ENCODE results near the gene CACFD1. TPM values are rescaled to one million over a fixed set of nuclear protein-coding genes. Genes with fewer than 3 reads are reported as not detected.

CACFD1 gene
- total and polyA plus RNA-seq, 2 experiments from 2014 or later, result 5.8 to 18.2 TPM

GRCh38 chr9:133518706-133519449 lies 59.1 kb downstream of the CACFD1 start (continued):
- TF ChIP-seq CTCF (conservative IDR thresholded peaks at IDR 0.05; ENCODE audit: low read depth in 2 of 2) (no peak), EZH2phosphoT487 (IDR thresholded peaks at IDR 0.05; ENCODE audit: unreplicated experiment) (no peak), POLR2AphosphoS5 (IDR thresholded peaks at IDR 0.05; ENCODE audit: low read depth) (no peak), EZH2 (IDR thresholded peaks at IDR 0.05; ENCODE audit: low read depth, unreplicated experiment) (no peak), REST (IDR thresholded peaks at IDR 0.05; ENCODE audit: unreplicated experiment) (no peak), JUNB (IDR thresholded peaks at IDR 0.05; ENCODE audit: unreplicated experiment) (no peak), CREB1 (CRISPR knock-in tag; IDR thresholded peaks at IDR 0.05; ENCODE audit: low read depth) (no peak), ZNF114 (CRISPR knock-in tag; IDR thresholded peaks at IDR 0.05) (no peak), ZNF331 (CRISPR knock-in tag; IDR thresholded peaks at IDR 0.05; ENCODE audit: low read depth) (no peak), STAT1 (IDR thresholded peaks at IDR 0.05; ENCODE audit: unreplicated experiment) (no peak), NANOG (IDR thresholded peaks at IDR 0.05; ENCODE audit: borderline replicate concordance) (no peak)

- Histone ChIP-seq H4K20me1 (replicated peaks; ENCODE audit: insufficient read depth) (no peaks in the 10 kb centered on the region), H3K4me3 (no peak overlapping the region), H2AFZ (no peak overlapping the region), H3K79me2 (replicated peaks; ENCODE audit: insufficient read depth) (no peaks in the 10 kb centered on the region), H3K4me1 (ENCODE audit: insufficient read depth) (no peaks in the 10 kb centered on the region), H3K4me2 (no peak overlapping the region), H3K36me3 (ENCODE audit: insufficient read depth) (no peaks in the 10 kb centered on the region), H3K27ac (ENCODE audit: low read depth) (no peak overlapping the region), H3K9me2 (ENCODE audit: insufficient read depth) (no peaks in the 10 kb centered on the region), H3F3A (replicated peaks; ENCODE audit: low read depth) (no peaks in the 10 kb centered on the region), H3K27me3 (ENCODE audit: insufficient read depth) (no peaks in the 10 kb centered on the region)
- Mint-ChIP-seq H3K36me3 (ENCODE audit: low read depth) (no peaks in the 10 kb centered on the region; the same call in 2 of the 3 replicates), H3K27ac (no peak overlapping the region), H3K4me3 (no peak overlapping the region), H3K9me3 (no peaks in the 10 kb centered on the region; the same call in 2 of the 3 replicates), H3K4me1 (peaks cover 8% of the 10 kb centered on the region; the same call in 2 of the 3 replicates), H3K27me3 (ENCODE audit: insufficient read depth, low read depth, poor library complexity) (peaks cover 10% of the 10 kb centered on the region)
- TF ChIP-seq CREB1 (CRISPR knock-in tag; IDR thresholded peaks at IDR 0.05; ENCODE audit: low read depth) (no peak), CTCF (conservative IDR thresholded peaks at IDR 0.05; ENCODE audit: low read depth in 2 of 2) (no peak), NANOG (IDR thresholded peaks at IDR 0.05; ENCODE audit: borderline replicate concordance) (no peak), REST (IDR thresholded peaks at IDR 0.05; ENCODE audit: unreplicated experiment) (no peak)
- DNase-seq (ENCODE audit: low spot score) (no peak), ATAC-seq (no peak)
Observed at GRCh38 chr9:133519693-133520092, 59.9 kb downstream of the CACFD1 start.

Data from GM23338 (cell line).